ENCODE data around the gene UVRAG.

The UVRAG gene

GRCh38 chr11:75789521-75789920 is 25.5 kb upstream of the UVRAG start:
- Histone ChIP-seq H2BK120ac (ENCODE audit: low read depth, low read length) (no peak overlapping the region), H4K91ac (ENCODE audit: low read length) (no peak overlapping the region), H2BK12ac (ENCODE audit: low read length in 2 of 2) (no peak overlapping the region), H2AFZ (ENCODE audit: low read depth, low read length) (no peak overlapping the region), H3K18ac (ENCODE audit: low read depth in 1 of 2, low read length in 2 of 2) (no peak overlapping the region), H3K14ac (ENCODE audit: low read length in 2 of 2) (peak overlapping the region in 1 of 2 experiments; percentile 4), H3K27me3 (ENCODE audit: control insufficient read depth in 1 of 2, insufficient read depth in 1 of 2, low read length in 2 of 2) (peaks cover 0 to 4% of the 10 kb centered on the region in 2 experiments), H3K9me3 (ENCODE audit: control insufficient read depth, low read length) (no peaks in the 10 kb centered on the region), H3K9ac (ENCODE audit: low read length) (no peak overlapping the region), H3K4me1 (ENCODE audit: control insufficient read depth, insufficient read depth, low read depth, low read length) (peaks cover 9% of the 10 kb centered on the region), H3K4me2 (ENCODE audit: low read length, poor library complexity, severe bottlenecking) (no peak overlapping the region), H2AK5ac (ENCODE audit: low read length, severe bottlenecking) (no peak overlapping the region), H2BK5ac (ENCODE audit: low read depth, low read length, poor library complexity, severe bottlenecking) (no peak overlapping the region), H3K79me1 (replicated peaks; ENCODE audit: low read length, poor library complexity, severe bottlenecking) (no peaks in the 10 kb centered on the region), H3K4me3 (ENCODE audit: insufficient read depth in 1 of 2, low read depth in 1 of 2, low read length in 2 of 2) (no peak overlapping the region), H4K8ac (ENCODE audit: low read length) (no peak overlapping the region), H3K4ac (ENCODE audit: low read depth in 1 of 2, low read length in 2 of 2) (no peak overlapping the region), H3K23ac (ENCODE audit: low read length in 2 of 2) (no peak overlapping the region), H2BK15ac (ENCODE audit: low read depth, poor library complexity, severe bottlenecking) (no peak overlapping the region), H3K27ac (ENCODE audit: low read length, poor library complexity, severe bottlenecking) (no peak overlapping the region), H3K36me3 (ENCODE audit: control insufficient read depth in 1 of 2, insufficient read depth in 2 of 2, low read depth in 1 of 2, low read length in 2 of 2) (peaks cover 0 to 98% of the 10 kb centered on the region in 2 experiments)
- DNase-seq, result no peak
- 97% methylated on average over 3 of the region's 3 CpGs for WGBS

GRCh38 chr11:75790986-75791385 is 24.0 kb upstream of the UVRAG start:
- Histone ChIP-seq H3K23ac (ENCODE audit: low read length in 2 of 2) (no peak overlapping the region), H3K9ac (ENCODE audit: low read length) (no peak overlapping the region), H4K91ac (ENCODE audit: low read length) (no peak overlapping the region), H2AK5ac (ENCODE audit: low read length, severe bottlenecking) (no peak overlapping the region), H3K14ac (ENCODE audit: low read length in 2 of 2) (no peak overlapping the region), H2BK5ac (ENCODE audit: low read depth, low read length, poor library complexity, severe bottlenecking) (no peak overlapping the region), H3K18ac (ENCODE audit: low read depth in 1 of 2, low read length in 2 of 2) (no peak overlapping the region), H4K8ac (ENCODE audit: low read length) (no peak overlapping the region), H2AFZ (ENCODE audit: low read depth, low read length) (no peak overlapping the region), H3K9me3 (ENCODE audit: control insufficient read depth, low read length) (no peaks in the 10 kb centered on the region), H3K4me2 (ENCODE audit: low read length, poor library complexity, severe bottlenecking) (no peak overlapping the region), H3K27ac (ENCODE audit: low read length, poor library complexity, severe bottlenecking) (no peak overlapping the region), H3K36me3 (ENCODE audit: control insufficient read depth in 1 of 2, insufficient read depth in 2 of 2, low read depth in 1 of 2, low read length in 2 of 2) (peaks cover 0 to 94% of the 10 kb centered on the region in 2 experiments), H2BK12ac (ENCODE audit: low read length in 2 of 2) (no peak overlapping the region), H3K4me1 (ENCODE audit: control insufficient read depth, insufficient read depth, low read depth, low read length) (peaks cover 6% of the 10 kb centered on the region), H3K4ac (ENCODE audit: low read depth in 1 of 2, low read length in 2 of 2) (no peak overlapping the region), H2BK120ac (ENCODE audit: low read depth, low read length) (no peak overlapping the region), H2BK15ac (ENCODE audit: low read depth, poor library complexity, severe bottlenecking) (no peak overlapping the region), H3K27me3 (ENCODE audit: control insufficient read depth in 1 of 2, insufficient read depth in 1 of 2, low read length in 2 of 2) (peaks cover 0 to 4% of the 10 kb centered on the region in 2 experiments), H3K4me3 (ENCODE audit: insufficient read depth in 1 of 2, low read depth in 1 of 2, low read length in 2 of 2) (no peak overlapping the region), H3K79me1 (replicated peaks; ENCODE audit: low read length, poor library complexity, severe bottlenecking) (no peaks in the 10 kb centered on the region)
- 94% methylated on average over 2 of the region's 2 CpGs for WGBS
- DNase-seq, result no peak

GRCh38 chr11:75792127-75792731 is 22.8 kb upstream of the UVRAG start:
- no peak overlapping the region for H3K4me2 ChIP-seq (ENCODE audit: low read length, poor library complexity, severe bottlenecking)

DNA sequence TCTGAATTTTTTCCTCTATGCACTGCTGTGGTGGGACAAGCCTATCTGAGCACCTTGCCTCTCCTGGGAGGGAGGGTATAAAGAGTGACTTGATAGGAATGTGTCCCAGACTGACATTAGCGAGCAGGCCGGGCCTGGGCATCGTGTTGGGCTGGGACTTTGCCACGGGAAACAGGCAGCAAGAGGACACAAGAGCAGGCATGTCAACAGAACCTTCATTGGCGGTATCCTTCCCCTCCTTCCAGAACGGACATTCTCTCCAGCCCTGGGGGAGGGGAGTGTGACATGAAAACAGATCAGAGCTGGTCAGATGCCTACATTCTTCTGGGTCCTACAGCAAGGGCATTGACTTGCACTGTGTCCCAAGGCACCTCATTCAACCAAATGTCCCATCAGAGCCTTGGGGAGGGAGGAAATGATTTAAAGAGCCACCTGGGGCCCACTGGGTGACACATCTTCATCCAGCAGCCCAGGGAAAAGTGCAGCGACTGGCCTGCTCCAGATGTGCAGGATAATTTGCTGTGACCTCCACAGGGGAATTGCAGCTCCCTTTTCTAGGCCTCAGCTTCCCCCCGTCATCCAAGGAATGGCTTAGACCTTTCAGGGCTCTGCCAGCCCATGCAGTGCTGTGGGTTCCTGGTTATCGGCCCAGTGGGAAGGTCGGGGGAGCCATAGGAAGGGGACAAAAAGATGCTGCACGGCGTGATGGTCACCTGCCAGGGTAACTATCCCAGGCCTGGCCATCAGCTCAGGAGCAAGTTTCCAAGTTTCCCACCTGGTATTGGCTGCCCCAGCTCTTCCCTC is 21.8 kb upstream of the UVRAG start:
- H3K27ac ChIP-seq (ENCODE audit: low read length, poor library complexity, severe bottlenecking), result no peak overlapping the region
- H3K4ac ChIP-seq (ENCODE audit: low read depth in 1 of 2, low read length in 2 of 2), result no peak overlapping the region
- H3K27me3 ChIP-seq (ENCODE audit: control insufficient read depth in 1 of 2, insufficient read depth in 1 of 2, low read length in 2 of 2), result peaks cover 0 to 4% of the 10 kb centered on the region in 2 experiments
- peaks cover 9% of the 10 kb centered on the region for H3K4me1 ChIP-seq (ENCODE audit: control insufficient read depth, insufficient read depth, low read depth, low read length)
- no peak overlapping the region for H2BK5ac ChIP-seq (ENCODE audit: low read depth, low read length, poor library complexity, severe bottlenecking)
- H4K8ac ChIP-seq (ENCODE audit: low read length), result no peak overlapping the region
- no peak overlapping the region for H3K23ac ChIP-seq (ENCODE audit: low read length in 2 of 2)
- H3K79me1 ChIP-seq (replicated peaks; ENCODE audit: low read length, poor library complexity, severe bottlenecking), result no peaks in the 10 kb centered on the region
- H2BK120ac ChIP-seq (ENCODE audit: low read depth, low read length), result no peak overlapping the region
- H3K9me3 ChIP-seq (ENCODE audit: control insufficient read depth, low read length), result no peaks in the 10 kb centered on the region
- WGBS, result 78% methylated on average over 12 of the region's 12 CpGs
- H3K4me2 ChIP-seq (ENCODE audit: low read length, poor library complexity, severe bottlenecking), result no peak overlapping the region
- H3K14ac ChIP-seq (ENCODE audit: low read length in 2 of 2), result no peak overlapping the region
- H2AK5ac ChIP-seq (ENCODE audit: low read length, severe bottlenecking), result no peak overlapping the region
- H3K4me3 ChIP-seq (ENCODE audit: insufficient read depth in 1 of 2, low read depth in 1 of 2, low read length in 2 of 2), result no peak overlapping the region
- peaks cover 0 to 94% of the 10 kb centered on the region in 2 experiments for H3K36me3 ChIP-seq (ENCODE audit: control insufficient read depth in 1 of 2, insufficient read depth in 2 of 2, low read depth in 1 of 2, low read length in 2 of 2)
- DNase-seq, result no peak
- H2BK15ac ChIP-seq (ENCODE audit: low read depth, poor library complexity, severe bottlenecking), result no peak overlapping the region
- H2BK12ac ChIP-seq (ENCODE audit: low read length in 2 of 2), result no peak overlapping the region
- H3K9ac ChIP-seq (ENCODE audit: low read length), result no peak overlapping the region
- H3K18ac ChIP-seq (ENCODE audit: low read depth in 1 of 2, low read length in 2 of 2), result no peak overlapping the region
- H4K91ac ChIP-seq (ENCODE audit: low read length), result no peak overlapping the region
- no peak overlapping the region for H2AFZ ChIP-seq (ENCODE audit: low read depth, low read length)

More at GRCh38 chr11:75792127-75792731, 22.8 kb upstream of the UVRAG start:
- Histone ChIP-seq H3K23ac (ENCODE audit: low read length in 2 of 2) (no peak overlapping the region), H3K4me1 (ENCODE audit: control insufficient read depth, insufficient read depth, low read depth, low read length) (peaks cover 3% of the 10 kb centered on the region), H3K27ac (ENCODE audit: low read length, poor library complexity, severe bottlenecking) (no peak overlapping the region), H2BK12ac (ENCODE audit: low read length in 2 of 2) (no peak overlapping the region), H3K27me3 (ENCODE audit: control insufficient read depth in 1 of 2, insufficient read depth in 1 of 2, low read length in 2 of 2) (peaks cover 0 to 4% of the 10 kb centered on the region in 2 experiments), H4K8ac (ENCODE audit: low read length) (no peak overlapping the region), H3K36me3 (ENCODE audit: control insufficient read depth in 1 of 2, insufficient read depth in 2 of 2, low read depth in 1 of 2, low read length in 2 of 2) (peaks cover 0 to 94% of the 10 kb centered on the region in 2 experiments), H2BK120ac (ENCODE audit: low read depth, low read length) (no peak overlapping the region), H3K18ac (ENCODE audit: low read depth in 1 of 2, low read length in 2 of 2) (no peak overlapping the region), H2AFZ (ENCODE audit: low read depth, low read length) (no peak overlapping the region), H3K4me3 (ENCODE audit: insufficient read depth in 1 of 2, low read depth in 1 of 2, low read length in 2 of 2) (no peak overlapping the region), H3K9ac (ENCODE audit: low read length) (no peak overlapping the region), H2BK5ac (ENCODE audit: low read depth, low read length, poor library complexity, severe bottlenecking) (no peak overlapping the region), H3K14ac (ENCODE audit: low read length in 2 of 2) (no peak overlapping the region), H3K9me3 (ENCODE audit: control insufficient read depth, low read length) (no peaks in the 10 kb centered on the region), H3K4ac (ENCODE audit: low read depth in 1 of 2, low read length in 2 of 2) (no peak overlapping the region), H2BK15ac (ENCODE audit: low read depth, poor library complexity, severe bottlenecking) (no peak overlapping the region), H4K91ac (ENCODE audit: low read length) (no peak overlapping the region), H3K79me1 (replicated peaks; ENCODE audit: low read length, poor library complexity, severe bottlenecking) (no peaks in the 10 kb centered on the region), H2AK5ac (ENCODE audit: low read length, severe bottlenecking) (no peak overlapping the region)
- WGBS, result 92% methylated on average over 6 of the region's 6 CpGs
- no peak for DNase-seq

Data from mesenchymal stem cell (in vitro differentiated cells and primary cell).